Smooth muscle cell of the coronary artery (primary cell): ENCODE measurements around the gene YPEL4. TPM values are rescaled to one million over a fixed set of nuclear protein-coding genes. Genes with fewer than 3 reads are reported as not detected.

Experiments used
- total RNA-seq: library from RNA; depleted of rRNA; stranded (reverse); fragments of >200 nt; gene quantifications from 2 replicates; pipeline ENCODE4 v1.2.3, GENCODE V29; 2014; ENCODE audit warnings: low replicate concordance

The YPEL4 gene
- total RNA-seq: 0.60 and 2.8 TPM in 2 replicates

GRCh38 chr11:57649826-57650738 lies at the start of gene YPEL4:
TSS of gene YPEL4 (minus strand) at chr11:57649912. CDS start at chr11:57647107, 2,805 bp downstream.

GRCh38 chr11:57667736-57668433 lies 18.2 kb upstream of the YPEL4 start, which contains the start of gene ZDHHC5:
TSS of gene ZDHHC5 (plus strand) at chr11:57668114. CDS start at chr11:57673091, 4,977 bp downstream.

GRCh38 chr11:57657194-57658022 lies 7.7 kb upstream of the YPEL4 start, which contains the start of gene CLP1:
TSS of gene CLP1 (plus strand) at chr11:57657762. CDS start at chr11:57659477, 1,715 bp downstream.

GRCh38 chr11:57597461-57597915 lies 52.2 kb downstream of the YPEL4 start, which contains the start of gene SERPING1:
TSS of gene SERPING1 (plus strand) at chr11:57597685. CDS start at chr11:57598271, 586 bp downstream.

Other genes with a start within 250 kb of the YPEL4 start
- gene SLC43A3, start 222.8 kb downstream of the YPEL4 start, total RNA-seq: 2.9 and 53.8 TPM in 2 replicates
- 0.12 TPM in 1 of 2 replicates, not detected in the other for gene RTN4RL2, start 189.4 kb downstream of the YPEL4 start, total RNA-seq
- 8.5 and 39.0 TPM in 2 replicates for gene SLC43A1, start 134.2 kb downstream of the YPEL4 start, total RNA-seq
- 50.1 and 70.0 TPM in 2 replicates for gene TIMM10, start 119.2 kb downstream of the YPEL4 start, total RNA-seq
- not detected in 2 replicates for gene SMTNL1, start 112.3 kb downstream of the YPEL4 start, total RNA-seq
- 37.1 and 111 TPM in 2 replicates for gene UBE2L6, start 82.2 kb downstream of the YPEL4 start, total RNA-seq
- 1.4 and 8.2 TPM in 2 replicates for gene SERPING1, start 52.2 kb downstream of the YPEL4 start, total RNA-seq
- gene CLP1, start 7.8 kb upstream of the YPEL4 start, total RNA-seq: 15.3 and 15.6 TPM in 2 replicates
- 23.9 and 24.3 TPM in 2 replicates for gene ZDHHC5, start 18.2 kb upstream of the YPEL4 start, total RNA-seq
- 7.1 and 13.8 TPM in 2 replicates for gene MED19, start 62.3 kb upstream of the YPEL4 start, total RNA-seq
- gene TMX2, start 62.7 kb upstream of the YPEL4 start, total RNA-seq: 50.0 and 59.8 TPM in 2 replicates
- 34.6 and 86.4 TPM in 2 replicates for gene SELENOH, start 91.6 kb upstream of the YPEL4 start, total RNA-seq
- not detected in 2 replicates for gene BTBD18, start 101.9 kb upstream of the YPEL4 start, total RNA-seq
- 93.8 and 107 TPM in 2 replicates for gene CTNND1, start 111.9 kb upstream of the YPEL4 start, total RNA-seq